ENCODE results near the gene SLC7A8.
"Not testable (repeated sequence)": the region's sequence is repeated elsewhere in the genome, so short reads cannot be mapped to it uniquely, and the experiment has no call there.

SLC7A8 gene

DNA sequence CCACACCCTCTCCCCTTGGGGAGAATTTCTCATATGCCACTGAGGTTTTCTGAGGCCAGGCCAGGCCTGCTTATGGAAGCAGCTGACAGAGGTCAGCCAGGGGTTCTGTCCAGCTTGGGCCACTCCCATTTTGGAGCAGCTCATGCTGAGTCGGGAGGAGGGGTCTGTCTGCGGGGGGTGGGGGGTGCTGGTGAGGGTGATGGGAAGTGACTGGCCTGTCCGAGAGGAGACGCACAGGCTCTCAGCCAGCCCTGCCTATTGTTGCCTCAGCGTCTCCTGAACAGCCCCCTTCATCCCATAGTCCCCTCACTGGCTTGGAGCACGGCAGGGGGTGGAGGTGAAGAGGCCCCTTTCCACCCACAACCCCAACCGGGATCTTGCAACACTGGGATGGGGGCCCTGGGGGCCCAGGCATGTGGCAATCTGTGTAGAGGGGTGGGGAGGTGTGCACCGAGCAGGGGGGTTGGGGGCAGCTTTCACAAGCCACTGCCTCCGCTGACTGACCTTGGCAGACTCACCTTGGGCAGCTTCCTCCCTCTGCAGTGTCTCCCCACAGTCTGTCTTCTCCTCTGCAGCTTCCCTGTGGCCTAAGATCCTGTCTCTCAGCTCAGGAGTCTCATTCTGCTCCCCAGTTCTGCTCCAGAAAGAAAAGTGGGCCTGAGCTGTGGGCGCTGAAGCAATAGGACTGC is 69.9 kb downstream of the SLC7A8 start:
- Histone ChIP-seq H3K27me3 (ENCODE audit: control insufficient read depth, insufficient read depth, low read length) (no peaks in the 10 kb centered on the region), H3K4me3 (ENCODE audit: low read depth, low read length) (no peak overlapping the region), H3K27ac (ENCODE audit: low read depth, low read length) (no peak overlapping the region), H3K36me3 (ENCODE audit: control insufficient read depth, insufficient read depth, low read length) (no peaks in the 10 kb centered on the region), H3K9me3 (ENCODE audit: control insufficient read depth, insufficient read depth, low read length) (no peaks in the 10 kb centered on the region), H3K4me1 (ENCODE audit: control insufficient read depth, insufficient read depth, low read length) (peaks cover 6% of the 10 kb centered on the region; the same call in 1 of the 2 replicates), H3K9ac (ENCODE audit: low read depth, low read length) (no peak overlapping the region)

DNA sequence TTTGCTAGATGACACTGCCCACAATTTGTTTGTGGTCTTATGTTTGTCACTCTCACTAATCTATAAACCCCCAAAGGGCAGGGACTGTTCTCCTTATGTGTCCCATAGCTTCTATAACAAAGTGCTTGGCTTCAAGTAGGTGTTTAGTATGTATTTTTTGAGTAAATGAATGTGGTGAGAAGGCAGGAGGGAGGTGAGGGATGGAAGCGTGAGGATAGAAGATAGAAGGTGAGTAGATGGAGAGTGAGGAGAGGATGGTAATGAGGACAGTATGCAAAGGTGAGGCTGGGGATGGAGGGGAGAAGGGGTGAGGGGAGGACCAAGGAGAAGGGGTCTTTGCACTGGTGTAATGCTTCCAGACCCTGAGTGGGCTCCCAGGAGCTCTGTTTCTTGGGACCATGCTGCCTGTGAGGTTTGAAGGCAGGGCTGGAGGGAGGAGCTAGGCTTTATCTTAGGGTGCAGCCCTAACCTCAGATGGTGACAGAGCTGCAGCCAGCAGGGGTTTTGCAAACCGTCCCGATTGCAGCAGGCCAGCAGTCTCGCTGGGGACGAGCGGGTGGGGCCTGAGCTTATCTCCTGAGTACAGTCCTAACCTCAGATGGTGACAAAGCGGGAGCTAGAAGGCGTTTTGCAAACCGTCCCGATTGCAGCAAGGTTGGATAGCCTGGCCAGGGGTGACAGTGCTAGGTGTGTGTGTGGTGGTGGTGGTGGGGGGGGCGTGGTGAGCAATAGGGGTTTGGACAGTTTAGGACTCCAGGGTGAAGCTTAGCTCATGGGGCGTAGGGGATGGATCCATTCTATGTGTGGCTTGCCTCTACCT is 70.9 kb downstream of the SLC7A8 start:
- Histone ChIP-seq H3K4me1 (ENCODE audit: control insufficient read depth, insufficient read depth, low read length) (peaks cover 6% of the 10 kb centered on the region; the same call in 1 of the 2 replicates), H3K9ac (ENCODE audit: low read depth, low read length) (no peak overlapping the region)

GRCh38 chr14:23110579-23111365 is 72.7 kb downstream of the SLC7A8 start:
- no peaks in the 10 kb centered on the region for H3K27me3 ChIP-seq (ENCODE audit: control insufficient read depth, insufficient read depth, low read length)
- peaks cover 13% of the 10 kb centered on the region for H3K4me1 ChIP-seq (ENCODE audit: control insufficient read depth, insufficient read depth, low read length)
- no peak overlapping the region for H3K27ac ChIP-seq (ENCODE audit: low read depth, low read length)
- no peak overlapping the region for H3K9ac ChIP-seq (ENCODE audit: low read depth, low read length)
- H3K9me3 ChIP-seq (ENCODE audit: control insufficient read depth, insufficient read depth, low read length): no peaks in the 10 kb centered on the region
- H3K4me3 ChIP-seq (ENCODE audit: low read depth, low read length): no peak overlapping the region
- H3K36me3 ChIP-seq (ENCODE audit: control insufficient read depth, insufficient read depth, low read length): no peaks in the 10 kb centered on the region

More for the DNA sequence above, 70.9 kb downstream of the SLC7A8 start:
- Histone ChIP-seq H3K9me3 (ENCODE audit: control insufficient read depth, insufficient read depth, low read length) (no peaks in the 10 kb centered on the region), H3K4me3 (ENCODE audit: low read depth, low read length) (no peak overlapping the region), H3K27me3 (ENCODE audit: control insufficient read depth, insufficient read depth, low read length) (no peaks in the 10 kb centered on the region), H3K27ac (ENCODE audit: low read depth, low read length) (no peak overlapping the region), H3K36me3 (ENCODE audit: control insufficient read depth, insufficient read depth, low read length) (no peaks in the 10 kb centered on the region)

DNA sequence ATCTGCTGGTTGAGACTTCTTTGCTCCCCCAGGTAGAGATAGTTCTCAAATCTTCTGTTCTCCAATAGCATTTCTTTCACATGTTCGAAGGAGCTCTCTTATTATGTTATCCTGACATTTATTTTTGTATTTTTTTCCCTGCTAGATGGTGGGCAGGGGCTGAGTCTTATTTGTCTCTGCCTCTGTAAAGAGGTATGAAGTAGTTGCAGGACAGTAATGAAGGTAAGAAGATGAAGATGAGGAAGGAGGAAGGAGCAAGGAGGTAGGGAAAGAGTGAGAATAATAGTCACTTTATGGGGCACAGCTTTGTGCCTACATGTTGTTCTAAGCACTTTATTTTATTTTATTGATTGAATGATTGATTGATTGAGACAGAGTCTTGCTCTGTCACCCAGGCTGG is 73.7 kb downstream of the SLC7A8 start:
- no peak overlapping the region for H3K4me3 ChIP-seq (ENCODE audit: low read depth, low read length)
- no peaks in the 10 kb centered on the region for H3K36me3 ChIP-seq (ENCODE audit: control insufficient read depth, insufficient read depth, low read length)
- no peaks in the 10 kb centered on the region for H3K9me3 ChIP-seq (ENCODE audit: control insufficient read depth, insufficient read depth, low read length)
- no peak overlapping the region for H3K9ac ChIP-seq (ENCODE audit: low read depth, low read length)
- peaks cover 21% of the 10 kb centered on the region for H3K4me1 ChIP-seq (ENCODE audit: control insufficient read depth, insufficient read depth, low read length)
- H3K27me3 ChIP-seq (ENCODE audit: control insufficient read depth, insufficient read depth, low read length): no peaks in the 10 kb centered on the region
- H3K27ac ChIP-seq (ENCODE audit: low read depth, low read length): no peak overlapping the region

DNA sequence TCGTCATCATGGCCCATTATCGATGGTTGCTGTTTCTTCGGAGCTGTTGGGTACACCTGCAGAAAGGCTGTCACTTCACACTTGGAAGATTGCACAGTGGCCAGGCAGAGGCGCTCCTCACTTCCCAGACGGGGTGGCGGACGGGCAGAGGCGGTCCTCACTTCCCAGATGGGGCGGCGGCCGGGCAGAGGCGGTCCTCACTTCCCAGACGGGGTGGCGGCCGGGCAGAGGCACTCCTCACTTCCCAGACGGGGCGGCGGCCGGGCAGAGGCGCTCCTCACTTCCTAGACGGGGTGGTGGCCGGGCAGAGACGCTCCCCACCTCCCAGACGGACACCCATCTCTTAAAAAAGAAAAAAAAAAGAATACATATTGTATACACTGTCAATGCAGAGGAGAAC is 75.3 kb downstream of the SLC7A8 start:
- H3K27me3 ChIP-seq (ENCODE audit: control insufficient read depth, insufficient read depth, low read length); H3K9me3 ChIP-seq (ENCODE audit: control insufficient read depth, insufficient read depth, low read length); H3K9ac ChIP-seq (ENCODE audit: low read depth, low read length); H3K27ac ChIP-seq (ENCODE audit: low read depth, low read length); H3K36me3 ChIP-seq (ENCODE audit: control insufficient read depth, insufficient read depth, low read length); H3K4me3 ChIP-seq (ENCODE audit: low read depth, low read length): not testable (repeated sequence)
- H3K4me1 ChIP-seq (ENCODE audit: control insufficient read depth, insufficient read depth, low read length): peaks cover 24% of the 10 kb centered on the region

GRCh38 chr14:23107620-23108019 is 75.8 kb downstream of the SLC7A8 start:
- not testable (repeated sequence) for H3K27ac ChIP-seq (ENCODE audit: low read depth, low read length); H3K4me3 ChIP-seq (ENCODE audit: low read depth, low read length); H3K9ac ChIP-seq (ENCODE audit: low read depth, low read length); H3K36me3 ChIP-seq (ENCODE audit: control insufficient read depth, insufficient read depth, low read length); H3K9me3 ChIP-seq (ENCODE audit: control insufficient read depth, insufficient read depth, low read length); H3K27me3 ChIP-seq (ENCODE audit: control insufficient read depth, insufficient read depth, low read length)
- peaks cover 21% of the 10 kb centered on the region for H3K4me1 ChIP-seq (ENCODE audit: control insufficient read depth, insufficient read depth, low read length)

GRCh38 chr14:23106747-23107045 is 76.8 kb downstream of the SLC7A8 start:
- Histone ChIP-seq H3K4me3 (ENCODE audit: low read depth, low read length) (no peak overlapping the region), H3K27ac (ENCODE audit: low read depth, low read length) (peak overlapping the region; percentile 58), H3K9ac (ENCODE audit: low read depth, low read length) (no peak overlapping the region), H3K4me1 (ENCODE audit: control insufficient read depth, insufficient read depth, low read length) (peaks cover 21% of the 10 kb centered on the region), H3K36me3 (ENCODE audit: control insufficient read depth, insufficient read depth, low read length) (no peaks in the 10 kb centered on the region), H3K27me3 (ENCODE audit: control insufficient read depth, insufficient read depth, low read length) (no peaks in the 10 kb centered on the region), H3K9me3 (ENCODE audit: control insufficient read depth, insufficient read depth, low read length) (no peaks in the 10 kb centered on the region)

- no peaks in the 10 kb centered on the region for H3K36me3 ChIP-seq (ENCODE audit: control insufficient read depth, insufficient read depth, low read length)
Observed at GRCh38 chr14:23105348-23105824, 78.1 kb downstream of the SLC7A8 start.

GRCh38 chr14:23104591-23105347 is 78.7 kb downstream of the SLC7A8 start, which contains the start of gene CIROP:
Gene CIROP, minus strand, starts transcription at chr14:23104989. Its CDS starts 69 bp downstream, at chr14:23104920.
- Histone ChIP-seq H3K4me3 (ENCODE audit: low read depth, low read length) (no peak within 1 kb of the TSS), H3K4me1 (ENCODE audit: control insufficient read depth, insufficient read depth, low read length) (peaks cover 21% of the 10 kb centered on the region), H3K27me3 (ENCODE audit: control insufficient read depth, insufficient read depth, low read length) (no peaks in the 10 kb centered on the region), H3K9me3 (ENCODE audit: control insufficient read depth, insufficient read depth, low read length) (no peaks in the 10 kb centered on the region), H3K36me3 (ENCODE audit: control insufficient read depth, insufficient read depth, low read length) (no peaks in the 10 kb centered on the region), H3K9ac (ENCODE audit: low read depth, low read length) (no peak within 1 kb of the TSS), H3K27ac (ENCODE audit: low read depth, low read length) (peak within 1 kb of the TSS; percentile 7)

More at GRCh38 chr14:23105348-23105824, 78.1 kb downstream of the SLC7A8 start:
- Histone ChIP-seq H3K9me3 (ENCODE audit: control insufficient read depth, insufficient read depth, low read length) (no peaks in the 10 kb centered on the region), H3K4me1 (ENCODE audit: control insufficient read depth, insufficient read depth, low read length) (peaks cover 21% of the 10 kb centered on the region), H3K4me3 (ENCODE audit: low read depth, low read length) (no peak overlapping the region), H3K27ac (ENCODE audit: low read depth, low read length) (no peak overlapping the region), H3K9ac (ENCODE audit: low read depth, low read length) (no peak overlapping the region), H3K27me3 (ENCODE audit: control insufficient read depth, insufficient read depth, low read length) (no peaks in the 10 kb centered on the region)

DNA sequence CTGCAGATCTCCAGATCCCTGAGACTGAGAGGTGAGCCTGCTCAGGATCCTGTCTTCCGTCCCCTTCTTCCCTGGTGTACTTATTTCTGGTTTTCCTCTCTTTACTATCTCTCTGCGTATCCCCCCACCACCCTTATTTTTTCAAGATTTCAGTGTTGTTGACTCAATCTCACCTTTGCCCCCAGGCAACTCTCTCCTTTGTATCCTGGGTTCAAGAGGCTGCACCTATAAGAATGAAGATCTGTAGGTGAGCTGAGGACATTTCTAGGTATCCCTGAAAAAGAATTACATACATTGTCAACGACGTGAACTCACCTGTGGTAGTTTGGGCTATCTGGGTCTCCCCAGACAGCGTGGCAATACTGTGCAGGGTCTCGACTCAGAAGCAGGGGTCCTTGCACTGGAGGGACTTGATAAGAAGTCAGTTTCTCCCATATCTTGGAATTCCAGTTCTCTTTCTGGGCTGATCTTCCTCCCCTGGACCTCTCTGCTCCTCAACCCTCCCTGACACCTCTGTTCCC is 79.3 kb downstream of the SLC7A8 start:
- H3K9ac ChIP-seq (ENCODE audit: low read depth, low read length): no peak overlapping the region
- H3K27ac ChIP-seq (ENCODE audit: low read depth, low read length): no peak overlapping the region
- no peaks in the 10 kb centered on the region for H3K27me3 ChIP-seq (ENCODE audit: control insufficient read depth, insufficient read depth, low read length)
- no peak overlapping the region for H3K4me3 ChIP-seq (ENCODE audit: low read depth, low read length)
- H3K36me3 ChIP-seq (ENCODE audit: control insufficient read depth, insufficient read depth, low read length): peaks cover 2% of the 10 kb centered on the region
- no peaks in the 10 kb centered on the region for H3K9me3 ChIP-seq (ENCODE audit: control insufficient read depth, insufficient read depth, low read length)
- peaks cover 21% of the 10 kb centered on the region for H3K4me1 ChIP-seq (ENCODE audit: control insufficient read depth, insufficient read depth, low read length)

Measured in HUES48 (cell line).